Measurements from ENCODE around the gene COPS6.

Gene COPS6

DNA sequence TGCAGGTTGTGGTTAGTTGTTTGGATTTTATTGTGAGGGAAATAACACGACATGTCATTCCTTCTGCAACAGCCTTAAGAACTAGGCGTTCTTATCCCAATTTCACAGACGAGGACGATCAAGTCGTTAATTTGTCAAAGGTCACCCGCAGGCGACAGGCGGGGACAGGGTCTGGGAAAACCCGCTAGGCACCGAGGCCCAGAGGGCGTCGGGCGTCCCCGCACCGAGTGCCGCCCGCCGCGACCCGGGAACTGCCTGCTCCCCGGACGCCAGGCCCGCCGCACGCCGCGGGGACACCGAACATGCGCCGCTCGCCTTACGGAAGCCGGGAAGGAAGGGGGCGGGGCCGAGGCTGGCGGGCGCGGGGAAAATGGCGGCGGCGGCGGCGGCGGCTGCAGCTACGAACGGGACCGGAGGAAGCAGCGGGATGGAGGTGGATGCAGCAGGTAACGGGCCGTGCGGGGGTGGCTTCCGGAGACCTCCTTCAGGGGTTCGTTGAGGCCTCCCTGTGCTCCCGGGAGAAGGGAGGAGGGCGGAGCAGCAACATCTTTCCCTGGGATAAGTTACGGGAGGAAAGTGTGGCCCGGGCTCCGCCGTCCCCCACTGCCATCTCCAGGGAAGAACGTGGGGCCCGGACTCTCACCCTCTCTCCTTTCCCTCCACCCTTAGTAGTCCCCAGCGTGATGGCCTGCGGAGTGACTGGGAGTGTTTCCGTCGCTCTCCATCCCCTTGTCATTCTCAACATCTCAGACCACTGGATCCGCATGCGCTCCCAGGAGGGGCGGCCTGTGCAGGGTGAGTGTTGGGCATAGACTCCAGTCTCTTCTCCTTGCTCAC, at the start of gene COPS6:
TSS of gene COPS6 (plus strand) at position 349 of the 837 bp plus-strand sequence. CDS start at position 371, 22 bp downstream.
- no peak for DNase-seq (ENCODE audit: low read depth)
- H3K4me3 ChIP-seq (ENCODE audit: low read depth, low read length), result peak within 1 kb of the TSS; percentile 76

DNA sequence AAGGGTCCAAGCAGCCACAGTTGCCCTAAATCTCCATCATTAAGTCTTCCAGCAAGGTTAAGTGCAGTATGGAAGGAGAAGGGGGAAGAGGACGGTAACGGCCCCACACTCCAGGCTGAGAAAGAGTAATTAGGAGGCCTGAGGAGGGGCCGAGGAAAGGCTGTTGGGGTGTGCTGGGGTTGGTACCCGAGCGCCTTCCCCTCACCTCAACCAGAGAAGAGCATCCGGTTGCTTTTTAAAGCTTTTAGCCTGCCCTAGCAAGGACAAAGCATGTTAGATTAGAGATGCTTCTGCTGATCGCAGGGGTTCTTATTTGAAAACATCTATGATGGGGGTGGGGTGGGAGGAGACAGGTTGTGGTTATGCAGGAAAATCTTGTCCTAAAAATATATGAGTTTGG, 48.2 kb upstream of the COPS6 start:
- H3K4me3 ChIP-seq (ENCODE audit: low read depth, low read length), result no peak overlapping the region
- no peak for DNase-seq (ENCODE audit: low read depth)

DNA sequence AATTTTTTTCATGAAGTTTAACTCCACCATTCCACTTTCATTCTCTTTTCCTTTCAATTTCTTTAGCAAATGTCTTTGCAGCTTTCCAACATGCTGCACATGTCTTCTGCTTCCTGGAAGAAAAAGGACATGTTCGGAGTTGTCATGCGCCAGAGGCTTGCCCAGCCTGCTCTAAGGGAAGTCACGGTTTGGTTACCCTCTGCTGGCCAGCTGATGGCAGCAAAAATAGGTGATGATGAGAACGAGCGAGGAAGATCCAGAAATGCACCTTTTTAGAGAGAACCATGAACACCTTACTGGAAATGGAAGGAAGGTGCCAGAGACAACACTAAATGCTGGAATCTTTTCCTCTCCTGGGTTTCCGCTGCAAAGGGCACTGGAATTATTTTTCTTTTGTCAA, 44.1 kb upstream of the COPS6 start:
- DNase-seq (ENCODE audit: low read depth), result no peak

DNA sequence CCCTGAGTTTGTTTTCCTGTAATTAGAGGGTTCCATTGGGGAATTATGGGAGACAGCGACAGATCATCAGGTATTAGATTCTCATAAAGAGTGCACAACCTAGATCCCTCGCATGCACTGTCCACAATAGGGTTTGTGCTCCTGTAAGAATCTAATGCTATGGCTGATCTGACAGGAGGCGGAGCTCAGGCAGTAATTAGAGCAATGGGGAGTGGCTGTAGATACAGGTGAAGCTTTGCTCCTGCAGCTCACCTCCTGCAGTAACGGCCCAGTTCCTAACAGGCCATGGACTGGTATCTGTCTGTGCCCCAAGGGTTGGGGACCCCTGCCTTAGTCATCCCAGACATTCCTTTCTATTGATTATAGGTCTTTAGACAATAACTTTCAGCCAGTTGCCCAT, 40.1 kb upstream of the COPS6 start:
- no peak for DNase-seq (ENCODE audit: low read depth)
- H3K4me3 ChIP-seq (ENCODE audit: low read depth, low read length), result no peak overlapping the region

More for the DNA sequence above, 44.1 kb upstream of the COPS6 start:
- H3K4me3 ChIP-seq (ENCODE audit: low read depth, low read length), result no peak overlapping the region

DNA sequence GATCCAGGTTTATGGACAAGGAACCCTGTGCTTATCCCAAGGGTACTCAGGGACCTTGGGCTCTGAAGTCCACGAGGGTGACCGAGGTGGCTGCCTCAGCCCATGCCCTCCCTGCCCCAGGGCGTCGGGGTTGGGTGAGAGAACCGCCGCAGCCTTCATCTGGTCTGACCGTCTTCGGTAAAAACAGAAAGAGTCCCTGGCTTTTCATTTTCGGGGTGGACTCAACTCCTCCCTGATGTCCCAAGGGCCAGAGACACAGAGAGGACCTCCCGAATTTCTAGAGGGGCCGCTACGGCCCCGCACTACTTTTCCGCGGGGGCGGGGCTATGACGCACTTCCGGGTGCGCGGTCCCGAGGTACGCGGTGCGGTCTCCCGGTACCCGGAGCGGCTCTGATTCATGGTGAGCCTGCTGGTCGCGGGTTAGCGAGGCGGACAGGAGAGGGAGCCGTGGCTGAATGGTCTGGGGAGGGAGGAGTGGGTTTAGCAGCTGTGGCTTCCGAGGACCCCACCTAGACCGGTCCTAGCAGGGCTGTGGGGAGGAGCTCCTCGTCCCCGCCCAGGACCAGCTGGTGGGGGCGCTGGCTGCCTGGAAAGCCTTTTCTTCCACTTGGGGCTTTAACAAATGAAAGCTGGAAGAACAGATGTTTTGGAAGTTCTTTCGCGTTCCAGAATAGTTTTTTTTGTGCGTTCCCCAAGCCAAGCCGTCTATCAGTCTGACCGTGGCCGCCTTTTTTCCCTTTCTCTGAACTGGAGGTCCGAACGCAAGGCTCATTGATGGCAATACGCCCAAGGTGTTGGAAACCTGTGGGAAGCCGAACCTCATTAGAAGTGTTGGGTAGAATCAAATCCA, 39.1 kb upstream of the COPS6 start, which contains the start of gene ZSCAN21:
TSS of gene ZSCAN21 (plus strand) at position 334 of the 851 bp plus-strand sequence. CDS start 7,233 bp downstream, outside the sequence.
- DNase-seq (ENCODE audit: low read depth), result peak; percentile 55
- H3K4me3 ChIP-seq (ENCODE audit: low read depth, low read length), result peak within 1 kb of the TSS; percentile 81

DNA sequence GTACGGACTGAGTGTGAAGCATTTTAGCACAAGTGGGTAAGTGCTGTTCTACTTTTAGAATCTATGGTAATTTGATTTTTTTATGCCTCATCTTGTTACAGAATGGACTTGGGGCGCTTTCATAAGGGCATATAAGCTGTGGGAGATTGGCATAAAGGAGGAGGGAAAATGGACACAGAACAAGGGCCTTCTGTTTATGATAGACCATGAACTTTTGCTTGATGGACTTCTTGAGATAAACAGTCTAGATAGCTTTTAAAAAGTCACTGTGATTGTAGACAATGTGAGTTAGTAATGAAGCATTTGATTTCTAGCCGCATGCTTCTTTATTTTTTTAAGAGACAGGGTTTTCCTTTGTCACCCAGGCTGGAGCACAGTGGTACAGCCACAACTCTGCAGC, 37.2 kb upstream of the COPS6 start:
- no peak for DNase-seq (ENCODE audit: low read depth)
- no peak overlapping the region for H3K4me3 ChIP-seq (ENCODE audit: low read depth, low read length)

DNA sequence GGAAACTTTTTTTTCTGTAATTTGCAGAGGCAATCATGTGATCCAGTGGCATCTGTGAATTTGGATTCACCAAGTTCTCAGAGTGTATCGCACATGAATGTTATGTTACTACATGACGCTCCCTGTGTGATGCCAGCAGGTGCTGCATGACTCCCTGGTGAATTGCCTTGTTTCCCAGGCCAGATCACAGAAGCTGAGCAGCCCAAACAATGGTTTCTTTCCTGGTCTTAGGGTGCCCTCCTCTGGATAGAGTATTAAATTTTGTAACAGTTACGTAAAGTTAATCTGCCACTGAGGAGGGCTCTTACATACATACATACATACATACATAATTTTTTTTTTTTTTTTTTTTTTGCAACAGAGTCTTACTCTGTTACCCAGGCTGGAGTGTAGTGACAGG, 35.6 kb upstream of the COPS6 start:
- no peak overlapping the region for H3K4me3 ChIP-seq (ENCODE audit: low read depth, low read length)
- DNase-seq (ENCODE audit: low read depth), result peak; percentile 33

DNA sequence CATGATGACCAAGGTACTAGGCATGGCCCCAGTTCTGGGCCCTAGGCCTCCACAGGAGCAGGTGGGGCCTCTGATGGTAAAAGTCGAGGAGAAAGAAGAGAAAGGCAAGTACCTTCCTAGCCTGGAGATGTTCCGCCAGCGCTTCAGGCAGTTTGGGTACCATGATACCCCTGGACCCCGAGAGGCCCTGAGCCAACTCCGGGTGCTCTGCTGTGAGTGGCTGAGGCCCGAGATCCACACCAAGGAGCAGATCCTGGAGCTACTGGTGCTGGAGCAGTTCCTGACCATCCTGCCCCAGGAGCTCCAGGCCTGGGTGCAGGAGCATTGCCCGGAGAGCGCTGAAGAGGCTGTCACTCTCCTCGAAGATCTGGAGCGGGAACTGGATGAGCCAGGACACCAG, 31.8 kb upstream of the COPS6 start:
- DNase-seq (ENCODE audit: low read depth), result no peak

DNA sequence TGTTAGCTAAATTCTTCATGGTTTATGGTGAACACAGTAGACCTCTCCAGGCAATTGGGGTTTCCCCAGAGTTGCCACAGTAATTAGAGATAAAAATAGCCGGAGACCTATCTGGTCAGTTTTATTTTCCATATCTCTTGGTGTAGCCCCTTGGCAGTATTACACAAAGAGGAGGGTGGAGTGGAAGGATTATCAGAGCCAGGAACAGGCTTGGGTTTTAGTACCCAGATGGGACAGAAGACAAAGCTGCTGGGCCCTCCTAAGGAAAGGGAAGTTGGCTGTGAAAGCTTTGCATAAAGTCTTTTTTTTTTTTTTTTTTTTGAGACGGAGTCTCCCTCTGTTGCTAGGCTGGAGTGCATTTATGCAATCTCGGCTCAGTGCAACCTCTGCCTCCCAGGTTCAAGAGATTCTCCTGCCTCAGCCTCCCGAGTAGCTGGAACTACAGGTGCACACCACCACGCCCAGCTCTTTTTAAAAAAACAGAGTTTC, 29.5 kb upstream of the COPS6 start:
- H3K4me3 ChIP-seq (ENCODE audit: low read depth, low read length), result no peak overlapping the region
- no peak for DNase-seq (ENCODE audit: low read depth)

More for the DNA sequence above, 31.8 kb upstream of the COPS6 start:
- H3K4me3 ChIP-seq (ENCODE audit: low read depth, low read length), result no peak overlapping the region

DNA sequence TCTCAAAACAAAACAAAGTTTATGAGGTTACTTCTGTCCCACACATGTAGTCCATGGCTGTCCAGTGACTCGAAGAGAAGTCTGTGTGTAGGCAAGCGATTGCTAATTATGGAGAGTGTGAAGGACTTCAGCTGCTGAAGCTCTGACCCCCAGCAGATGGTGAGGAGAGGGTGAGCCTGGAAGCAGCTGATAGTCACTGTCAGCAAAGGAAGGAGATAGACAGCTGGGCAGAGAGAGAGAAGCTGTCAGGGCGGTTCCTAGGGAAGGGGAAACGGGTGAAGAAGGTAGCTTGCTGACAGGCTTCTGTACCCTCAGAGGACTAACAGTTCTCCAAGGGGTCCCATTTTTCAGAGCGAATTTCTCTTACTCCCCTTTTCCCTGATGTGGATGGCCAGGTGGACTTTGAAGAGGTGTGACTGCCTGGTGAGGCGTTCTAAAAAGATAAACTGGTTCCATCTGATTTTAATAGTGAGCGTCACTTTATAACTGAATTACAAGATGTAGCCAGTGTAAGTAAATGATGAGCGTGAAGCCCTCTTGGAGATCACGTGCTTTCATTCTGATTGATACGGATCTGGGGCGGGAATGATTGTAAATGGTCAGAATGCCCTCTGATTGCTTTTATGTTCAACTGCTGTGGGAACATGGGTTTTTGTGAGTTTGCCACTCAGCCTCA, 27.1 kb upstream of the COPS6 start:
- no peak overlapping the region for H3K4me3 ChIP-seq (ENCODE audit: low read depth, low read length)
- DNase-seq (ENCODE audit: low read depth), result no peak

DNA sequence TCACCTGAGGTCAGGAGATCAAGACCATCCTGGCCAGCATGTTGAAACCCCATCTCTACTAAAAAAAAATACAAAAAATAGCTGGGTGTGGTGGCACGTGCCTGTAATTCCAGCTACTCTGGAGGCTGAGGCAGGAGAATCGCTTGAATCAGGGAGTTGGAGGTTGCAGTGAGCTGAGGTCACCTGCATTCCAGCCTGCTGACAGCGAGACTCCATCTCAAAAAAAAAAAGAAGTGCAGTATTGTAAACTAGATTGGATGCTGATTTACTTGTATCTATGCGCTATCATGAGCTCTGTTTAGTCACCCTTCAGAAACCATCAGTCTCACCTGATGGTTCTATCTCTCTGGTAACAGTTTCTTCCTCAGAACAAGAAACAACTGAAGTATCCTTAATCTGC, 25.4 kb upstream of the COPS6 start:
- H3K4me3 ChIP-seq (ENCODE audit: low read depth, low read length), result no peak overlapping the region
- no peak for DNase-seq (ENCODE audit: low read depth)

DNA sequence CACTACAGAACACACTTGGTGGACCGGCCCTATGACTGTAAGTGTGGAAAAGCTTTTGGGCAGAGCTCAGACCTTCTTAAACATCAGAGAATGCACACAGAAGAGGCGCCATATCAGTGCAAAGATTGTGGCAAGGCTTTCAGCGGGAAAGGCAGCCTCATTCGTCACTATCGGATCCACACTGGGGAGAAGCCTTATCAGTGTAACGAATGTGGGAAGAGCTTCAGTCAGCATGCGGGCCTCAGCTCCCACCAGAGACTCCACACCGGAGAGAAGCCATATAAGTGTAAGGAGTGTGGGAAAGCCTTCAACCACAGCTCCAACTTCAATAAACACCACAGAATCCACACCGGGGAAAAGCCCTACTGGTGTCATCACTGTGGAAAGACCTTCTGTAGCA, 24.6 kb upstream of the COPS6 start:
- no peak overlapping the region for H3K4me3 ChIP-seq (ENCODE audit: low read depth, low read length)
- DNase-seq (ENCODE audit: low read depth), result no peak

DNA sequence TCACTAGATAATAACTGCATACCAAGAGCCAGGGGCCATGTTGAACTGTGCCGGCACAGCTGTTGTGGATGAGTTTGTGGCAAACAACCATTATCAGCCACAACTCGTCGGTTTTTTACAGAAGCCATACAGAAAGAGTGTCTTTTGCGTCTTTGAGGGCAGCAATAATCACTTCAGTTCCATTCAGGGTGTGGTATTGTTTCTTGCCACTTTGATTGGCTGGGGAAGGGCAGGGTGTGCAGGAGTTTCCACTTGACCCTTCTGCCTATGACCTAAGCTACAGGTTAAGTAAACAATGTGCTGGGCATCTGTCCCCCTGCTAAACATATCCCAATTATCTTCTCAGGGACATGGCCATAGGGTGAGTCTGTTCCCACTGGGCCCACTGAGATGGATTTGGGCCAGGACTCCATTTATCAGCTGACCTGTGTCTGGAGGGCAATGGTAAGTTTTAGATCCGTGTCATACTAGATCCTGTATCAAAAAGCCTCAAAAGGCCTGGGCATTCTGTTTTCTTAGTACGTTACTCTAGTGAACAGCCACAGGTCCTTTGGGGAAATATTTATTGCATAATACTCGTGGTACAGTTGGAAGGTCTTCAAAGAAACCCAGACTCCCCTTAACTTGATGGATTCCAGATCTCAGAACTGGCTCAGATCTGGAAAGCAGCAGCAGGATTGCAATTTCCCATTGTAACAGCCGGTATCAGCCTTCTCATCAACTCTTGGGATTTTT, 23.1 kb upstream of the COPS6 start:
- H3K4me3 ChIP-seq (ENCODE audit: low read depth, low read length), result no peak overlapping the region
- DNase-seq (ENCODE audit: low read depth), result peak; percentile 36

DNA sequence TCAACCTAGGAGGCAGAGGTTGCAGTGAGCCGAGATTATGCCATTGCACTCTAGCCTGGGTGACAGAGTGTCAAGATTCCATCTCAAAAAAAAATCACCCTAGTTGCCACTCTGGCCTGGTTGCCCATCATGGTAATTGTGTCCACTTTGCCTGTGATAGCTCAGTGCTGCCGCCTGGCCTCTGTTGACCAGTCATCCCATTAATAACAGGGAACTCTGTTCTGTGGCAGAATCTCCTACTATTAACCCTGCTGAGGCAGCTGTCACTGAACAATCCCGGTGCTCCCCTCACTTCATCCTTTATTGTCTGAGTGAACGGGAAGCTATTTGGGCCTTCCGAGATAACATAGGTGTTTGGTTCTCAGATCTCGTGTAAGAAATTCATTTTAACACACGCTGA, 21.8 kb upstream of the COPS6 start:
- no peak overlapping the region for H3K4me3 ChIP-seq (ENCODE audit: low read depth, low read length)
- no peak for DNase-seq (ENCODE audit: low read depth)

DNA sequence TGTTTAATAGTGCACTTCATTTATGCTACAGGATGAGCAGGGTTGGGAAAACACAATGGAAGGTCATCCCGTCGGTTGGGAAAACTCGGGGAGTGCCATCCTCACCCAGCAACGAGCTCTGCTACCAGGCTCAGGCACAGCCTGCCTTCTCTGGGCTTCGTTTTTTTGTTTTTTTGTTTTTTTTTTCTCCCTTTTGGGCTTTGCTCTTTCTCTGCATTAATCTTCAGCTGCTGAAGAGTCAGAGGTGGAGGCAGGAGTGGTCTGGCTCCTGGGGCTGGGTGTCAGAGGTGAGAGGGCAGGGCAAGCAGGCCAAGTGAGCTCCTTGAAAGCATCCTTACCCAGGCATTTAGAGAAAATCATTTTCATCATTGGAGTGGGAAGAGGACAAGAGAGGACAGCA, 18.8 kb upstream of the COPS6 start:
- H3K4me3 ChIP-seq (ENCODE audit: low read depth, low read length), result no peak overlapping the region

DNA sequence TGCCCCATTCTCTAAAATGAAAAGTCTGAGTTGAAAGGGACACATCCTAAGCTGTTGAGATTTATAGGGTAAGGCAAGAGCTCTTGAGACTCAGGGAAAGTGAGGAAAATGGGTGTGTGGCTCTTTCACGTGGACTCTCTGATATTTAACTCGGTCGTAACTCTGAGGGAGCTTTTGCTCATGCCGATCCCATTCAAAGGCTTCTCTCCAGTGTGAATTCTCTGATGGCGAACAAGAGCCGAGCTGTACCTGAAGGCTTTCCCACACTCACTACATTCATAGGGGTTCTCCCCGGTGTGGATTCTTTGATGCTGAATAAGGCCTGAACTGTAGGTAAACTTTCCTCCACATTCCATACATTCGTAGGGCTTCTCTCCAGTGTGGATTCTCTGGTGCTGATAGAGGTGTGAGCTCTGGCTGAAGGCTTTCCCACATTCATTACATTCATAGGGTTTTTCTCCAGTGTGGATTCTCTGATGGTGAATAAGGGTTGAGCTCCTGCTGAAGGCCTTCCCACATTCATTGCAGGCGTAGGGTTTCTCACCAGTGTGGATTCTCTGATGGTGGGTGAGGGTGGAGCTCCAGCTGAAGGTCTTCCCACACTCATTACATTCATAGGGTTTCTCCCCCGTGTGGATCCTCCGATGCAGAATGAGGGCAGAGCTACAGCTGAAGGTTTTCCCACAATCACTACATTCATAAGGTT, 17.6 kb upstream of the COPS6 start:
- no peak overlapping the region for H3K4me3 ChIP-seq (ENCODE audit: low read depth, low read length)
- no peak for DNase-seq (ENCODE audit: low read depth)

More for the DNA sequence above, 18.8 kb upstream of the COPS6 start:
- no peak for DNase-seq (ENCODE audit: low read depth)

DNA sequence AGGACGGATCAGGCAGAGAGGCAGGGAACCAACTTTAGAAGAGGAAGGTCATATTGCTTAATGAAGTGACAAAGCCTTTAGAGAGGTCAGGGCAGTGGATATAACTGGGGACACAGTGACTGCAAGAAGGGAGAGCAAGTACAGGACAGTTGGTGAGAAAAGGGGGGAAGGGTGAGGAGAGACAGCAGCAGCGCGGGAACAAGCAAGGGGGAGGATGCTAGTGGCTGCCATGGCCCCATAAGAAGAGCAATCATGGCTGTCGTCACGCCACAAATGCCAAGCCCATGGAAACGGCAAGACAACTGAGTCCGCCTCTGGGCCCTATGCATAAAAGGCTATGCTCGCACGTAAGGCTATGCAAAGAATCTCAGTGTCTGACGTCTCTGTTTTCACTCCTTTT, 16.3 kb upstream of the COPS6 start:
- H3K4me3 ChIP-seq (ENCODE audit: low read depth, low read length), result no peak overlapping the region
- DNase-seq (ENCODE audit: low read depth), result no peak

DNA sequence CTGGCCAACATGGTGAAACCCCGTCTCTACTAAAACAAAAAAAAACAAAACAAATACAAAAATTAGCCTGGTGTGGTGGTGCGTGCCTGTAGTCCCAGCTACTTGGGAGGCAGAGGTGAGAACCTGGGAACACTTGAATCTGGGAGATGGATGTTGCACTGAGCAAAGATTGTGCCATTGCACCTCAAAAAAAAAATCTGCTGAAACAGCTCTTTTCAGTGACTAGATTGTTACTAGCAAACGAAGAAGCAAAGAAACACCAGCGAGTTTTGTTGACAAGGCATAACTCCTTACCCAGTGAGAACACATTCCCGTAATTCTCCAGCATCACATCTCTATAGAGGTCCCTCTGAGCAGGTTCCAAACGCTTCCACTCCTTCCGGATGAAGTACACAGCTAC, 13.9 kb upstream of the COPS6 start:
- no peak for DNase-seq (ENCODE audit: low read depth)
- H3K4me3 ChIP-seq (ENCODE audit: low read depth, low read length), result no peak overlapping the region

DNA sequence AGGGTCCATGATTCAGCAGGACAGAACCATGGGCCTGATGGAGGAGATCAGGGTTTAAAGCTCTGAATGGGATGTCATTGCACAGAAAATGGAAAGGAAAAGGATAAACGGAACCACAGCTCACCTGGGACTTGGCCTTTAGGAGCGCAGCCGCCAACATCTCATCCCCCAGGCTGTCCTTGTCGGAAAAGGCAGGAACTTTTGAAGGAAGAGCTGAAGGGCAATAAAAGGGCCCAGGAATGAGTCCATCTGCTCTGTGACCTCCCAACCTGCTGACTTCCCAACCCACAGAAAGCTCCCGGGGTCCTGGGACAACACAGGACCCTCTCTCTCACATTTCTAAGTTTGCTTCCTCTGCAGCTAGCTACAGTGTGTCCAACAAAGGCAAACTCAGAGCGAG, 13.4 kb upstream of the COPS6 start:
- no peak overlapping the region for H3K4me3 ChIP-seq (ENCODE audit: low read depth, low read length)
- DNase-seq (ENCODE audit: low read depth), result no peak
